GM15510 (cell line): Measurements from ENCODE around the gene KCNAB1.

Experiments
- POLR2A ChIP-seq: IDR thresholded peaks from 3 replicates; pipeline ENCODE4 v1.6.1; 2011; ENCODE audit warnings: borderline replicate concordance; ENCODE audit not compliant: insufficient read length; ENCODE audit errors: extremely low read depth

The KCNAB1 gene

GRCh38 chr3:156349111-156349510, 228.7 kb downstream of the KCNAB1 start:
- TF ChIP-seq POLR2A = no peak

- no peak for TF ChIP-seq POLR2A
These were observed 229.6 kb downstream of the KCNAB1 start for GRCh38 chr3:156349978-156350377.

- TF ChIP-seq POLR2A = no peak
These were observed 230.4 kb downstream of the KCNAB1 start for GRCh38 chr3:156350781-156351180.

- TF ChIP-seq POLR2A = no peak
These were observed 231.4 kb downstream of the KCNAB1 start for GRCh38 chr3:156351783-156352182.

GRCh38 chr3:156352728-156353127, 232.3 kb downstream of the KCNAB1 start:
- no peak for TF ChIP-seq POLR2A

- no peak for TF ChIP-seq POLR2A
These were observed 233.2 kb downstream of the KCNAB1 start for GRCh38 chr3:156353563-156353962.

GRCh38 chr3:156356537-156357363, 236.4 kb downstream of the KCNAB1 start:
- TF ChIP-seq POLR2A = no peak

- no peak for TF ChIP-seq POLR2A
These were observed 237.9 kb downstream of the KCNAB1 start for GRCh38 chr3:156358232-156358631.

- no peak for TF ChIP-seq POLR2A
These were observed 239.0 kb downstream of the KCNAB1 start for GRCh38 chr3:156359368-156359767.

- TF ChIP-seq POLR2A = no peak
These were observed 239.7 kb downstream of the KCNAB1 start for GRCh38 chr3:156360083-156360482.

- TF ChIP-seq POLR2A = no peak
These were observed 240.6 kb downstream of the KCNAB1 start for GRCh38 chr3:156360963-156361362.

- TF ChIP-seq POLR2A = no peak
These were observed 246.2 kb downstream of the KCNAB1 start for GRCh38 chr3:156366559-156366958.

- no peak for TF ChIP-seq POLR2A
These were observed 247.8 kb downstream of the KCNAB1 start for GRCh38 chr3:156368189-156368588.

GRCh38 chr3:156371701-156372100, 251.3 kb downstream of the KCNAB1 start:
- TF ChIP-seq POLR2A = no peak

- no peak for TF ChIP-seq POLR2A
These were observed 252.7 kb downstream of the KCNAB1 start for GRCh38 chr3:156373095-156373494.

GRCh38 chr3:156373654-156374053, 253.3 kb downstream of the KCNAB1 start:
- TF ChIP-seq POLR2A = no peak

- no peak for TF ChIP-seq POLR2A
These were observed 255.8 kb downstream of the KCNAB1 start for GRCh38 chr3:156376199-156376598.

- TF ChIP-seq POLR2A = no peak
These were observed 256.9 kb downstream of the KCNAB1 start for GRCh38 chr3:156377266-156377665.

GRCh38 chr3:156377718-156378117, 257.3 kb downstream of the KCNAB1 start:
- no peak for TF ChIP-seq POLR2A
